Activated T-cell treated with anti-CD3 and anti-CD28 coated beads, Interleukin-2, amount 50 U/mL, for 48 hours (primary cell): ENCODE data around the gene DTNB.
"Not testable (repeated sequence)": the region's sequence is repeated elsewhere in the genome, so short reads cannot be mapped to it uniquely, and the experiment has no call there.

ENCODE experiments used
- DNase-seq, 2 experiments: peaks; one replicate each; pipeline ENCODE4 v3.0.0-alpha.2; 2020

Gene DTNB

DNA sequence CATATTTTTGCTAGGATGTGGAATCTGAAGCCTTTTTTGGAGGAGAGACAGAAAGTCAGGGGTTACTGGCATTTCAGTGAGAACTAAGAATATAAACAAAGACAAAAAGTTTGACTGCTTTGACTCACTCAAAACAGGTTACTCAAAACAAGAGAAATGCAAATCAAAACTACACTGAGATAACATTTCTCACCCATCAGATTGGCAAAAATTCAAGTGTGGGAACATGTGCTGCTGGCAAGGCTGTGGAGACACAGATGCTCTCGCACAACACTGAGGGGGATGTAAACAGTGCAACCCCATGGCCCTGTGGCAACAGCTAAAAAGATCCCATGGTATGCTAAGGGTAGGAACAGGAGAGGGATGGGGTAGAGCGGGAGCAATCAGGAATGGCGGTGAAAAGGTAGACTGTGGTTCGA lies 86.6 kb downstream of the DTNB start:
- DNase-seq: peak; percentile 50 to 51

DNA sequence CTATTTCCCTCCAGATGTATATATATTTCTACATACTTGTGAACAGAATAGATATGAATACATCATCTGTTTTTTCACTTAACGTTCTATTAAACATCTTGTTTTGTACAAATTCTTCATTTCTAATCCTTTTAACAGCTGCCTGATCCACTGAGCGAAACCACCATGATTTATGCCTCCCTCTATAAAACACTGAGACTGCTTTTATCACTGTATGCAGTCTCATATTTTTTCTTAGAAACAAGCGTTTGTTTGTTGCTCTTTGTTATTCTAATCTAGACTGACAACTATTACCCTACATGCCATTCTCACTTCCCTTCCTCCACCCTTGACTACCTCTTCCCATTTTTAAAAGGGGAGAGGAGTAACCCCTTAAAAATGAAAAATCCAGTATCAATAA lies 88.2 kb downstream of the DTNB start:
- no peak for DNase-seq

DNA sequence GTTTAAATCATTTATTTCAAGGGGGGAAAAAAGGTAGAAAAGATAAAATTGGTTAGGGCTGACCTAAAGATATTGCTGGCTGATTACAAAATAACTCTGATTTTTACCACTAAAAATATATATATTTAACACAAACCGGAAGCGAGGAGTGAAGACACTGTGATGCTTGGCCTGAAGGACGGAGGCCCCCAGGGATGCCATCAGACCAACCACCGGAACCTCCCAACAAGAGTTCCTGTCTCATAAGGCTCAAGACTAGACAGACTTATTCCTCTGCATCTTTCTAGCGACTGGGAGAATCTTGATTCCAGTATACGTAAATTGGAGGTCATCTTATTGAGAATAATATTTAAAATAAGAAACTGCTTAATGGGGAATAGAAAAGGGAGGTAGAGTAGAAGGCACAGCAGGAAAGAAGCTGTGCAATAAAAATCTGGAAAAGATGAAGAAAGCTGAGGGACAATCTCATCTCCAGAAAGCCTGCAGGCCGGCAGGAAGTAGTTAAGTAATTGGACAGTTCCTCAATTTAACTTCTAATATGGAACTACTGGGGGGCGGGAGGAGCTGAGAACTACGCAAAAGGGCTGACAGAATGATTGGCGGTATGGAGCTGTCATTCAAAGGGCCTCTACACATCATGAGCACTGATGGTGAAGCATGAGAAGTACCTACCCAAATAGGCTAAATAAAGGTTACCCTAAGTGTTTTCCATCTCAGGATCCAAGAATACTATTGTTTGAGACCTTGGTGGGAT lies 91.1 kb downstream of the DTNB start:
- DNase-seq: no peak

DNA sequence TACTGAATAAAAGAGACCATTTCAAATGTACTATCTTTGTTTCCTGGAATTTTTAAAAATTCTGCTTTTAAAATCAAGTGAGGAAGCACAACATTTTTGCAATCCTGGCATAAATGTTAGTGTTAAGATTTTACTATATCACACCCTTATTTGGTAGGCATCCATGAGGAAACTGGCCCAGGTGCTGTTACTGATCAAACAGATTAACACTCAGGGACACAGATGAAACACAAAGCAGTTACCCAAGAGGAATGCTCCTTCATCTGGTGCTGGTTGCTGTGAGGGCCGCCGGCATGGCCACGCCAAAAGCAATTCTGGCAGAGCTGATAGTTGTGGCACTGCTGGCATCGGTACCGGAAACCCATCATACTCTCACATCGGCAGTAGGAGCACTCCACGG lies 96.8 kb downstream of the DTNB start:
- DNase-seq: no peak

DNA sequence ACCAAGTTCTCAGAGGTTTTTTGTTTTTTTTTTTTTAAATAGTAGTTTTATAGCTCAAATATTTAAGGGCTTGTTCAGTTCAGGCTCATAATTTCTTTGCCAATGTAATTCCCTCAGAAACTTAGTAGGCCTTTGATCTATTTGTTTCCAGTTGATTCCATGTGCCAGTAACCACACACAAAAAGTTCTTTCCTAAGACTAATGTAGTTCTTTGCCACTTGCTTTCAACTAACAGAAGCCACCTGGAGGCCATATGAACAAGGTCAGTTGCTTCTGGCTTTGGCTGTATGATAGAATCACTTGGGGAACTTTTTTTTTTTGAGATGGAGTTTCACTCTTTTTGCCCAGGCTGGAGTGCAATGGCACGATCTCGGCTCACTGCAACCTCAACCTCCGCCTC lies 100.7 kb downstream of the DTNB start:
- DNase-seq: no peak

DNA sequence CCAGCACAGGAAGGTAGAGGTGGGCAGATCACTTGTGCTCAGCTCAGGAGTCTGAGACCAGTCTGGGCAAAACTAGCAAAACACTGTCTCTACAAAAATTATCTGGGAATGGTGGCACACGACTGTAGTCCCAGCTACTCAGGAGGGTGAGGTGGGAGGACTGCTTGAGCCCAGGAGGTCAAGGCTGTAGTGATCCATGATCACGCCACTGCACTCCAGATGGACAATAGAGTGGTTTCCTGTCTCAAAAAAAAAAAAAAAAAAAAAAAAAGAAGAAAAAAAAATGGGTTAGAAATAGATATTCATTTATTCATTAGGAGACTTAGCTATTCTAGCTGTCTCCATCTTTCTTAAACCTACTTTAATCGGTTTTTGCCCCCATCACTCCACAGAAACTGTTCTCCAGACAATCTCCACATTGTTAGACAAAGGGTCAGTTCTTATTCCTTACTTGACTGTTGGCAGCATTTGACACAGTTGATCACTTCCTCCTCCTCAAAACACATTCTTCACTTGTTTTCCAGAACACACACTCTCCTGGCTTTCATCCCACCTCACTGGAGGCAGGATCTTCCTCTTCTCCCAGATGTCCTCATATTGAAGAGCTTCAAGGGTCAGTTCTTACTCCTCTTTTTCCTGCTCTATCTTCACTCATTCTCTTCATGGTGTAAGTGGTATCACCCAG lies 103.1 kb downstream of the DTNB start:
- DNase-seq: no peak

DNA sequence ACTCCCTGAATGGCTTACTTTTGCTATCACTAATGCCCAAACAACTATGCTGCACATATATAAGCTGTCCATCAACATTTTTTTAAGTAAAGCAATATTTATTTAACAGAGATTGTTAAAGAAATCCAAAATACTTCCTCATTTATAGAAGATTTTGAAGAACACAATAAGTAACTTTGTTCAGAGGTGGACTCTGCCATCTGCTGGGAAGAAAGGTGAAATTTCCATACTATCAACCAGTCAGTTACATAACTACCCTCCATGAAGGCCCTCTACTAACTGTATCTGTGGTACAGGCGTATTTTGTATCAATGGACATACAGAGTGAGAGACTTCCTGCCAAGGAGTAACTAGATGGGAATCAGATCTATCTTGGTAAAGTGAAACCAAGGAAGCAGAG lies 106.0 kb downstream of the DTNB start:
- DNase-seq: no peak

DNA sequence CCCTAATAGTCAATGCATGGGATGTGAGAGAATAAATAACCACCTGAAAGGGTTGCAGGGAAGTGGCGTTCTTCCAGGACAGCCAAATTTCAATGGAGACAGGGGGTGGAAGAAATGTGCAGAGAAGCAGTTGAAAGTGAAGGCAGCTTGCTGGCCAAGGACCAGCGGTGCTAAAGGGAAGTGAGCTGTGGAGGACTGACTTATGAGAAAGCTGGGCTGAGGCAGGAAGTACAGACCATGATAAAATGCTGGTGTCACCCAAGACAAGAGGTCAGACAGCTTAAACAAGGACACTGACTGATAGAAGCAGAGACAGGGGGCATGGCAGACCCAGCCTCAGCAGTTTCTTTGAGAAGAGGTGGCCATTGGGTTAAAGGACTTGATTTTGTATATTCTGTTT lies 106.7 kb downstream of the DTNB start:
- no peak for DNase-seq

DNA sequence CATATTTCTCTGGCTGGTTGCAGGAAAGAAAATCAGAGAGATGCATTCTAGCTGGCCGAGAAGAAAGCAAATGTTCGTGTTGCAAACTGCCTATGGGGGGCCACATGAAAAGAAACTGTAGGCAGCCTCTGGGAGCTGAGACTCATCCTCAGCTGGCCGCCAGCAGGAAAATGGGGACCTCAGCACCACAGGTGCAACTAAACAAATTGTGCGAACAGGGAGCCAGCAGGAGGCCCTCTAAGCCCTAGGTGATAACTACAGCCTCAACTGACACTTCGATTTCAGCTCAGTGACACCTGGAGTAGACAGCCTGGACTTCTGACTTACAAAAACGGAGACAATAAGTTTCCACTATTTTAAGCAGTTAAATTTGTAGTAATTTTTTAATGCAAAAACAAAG lies 107.3 kb downstream of the DTNB start:
- no peak for DNase-seq

DNA sequence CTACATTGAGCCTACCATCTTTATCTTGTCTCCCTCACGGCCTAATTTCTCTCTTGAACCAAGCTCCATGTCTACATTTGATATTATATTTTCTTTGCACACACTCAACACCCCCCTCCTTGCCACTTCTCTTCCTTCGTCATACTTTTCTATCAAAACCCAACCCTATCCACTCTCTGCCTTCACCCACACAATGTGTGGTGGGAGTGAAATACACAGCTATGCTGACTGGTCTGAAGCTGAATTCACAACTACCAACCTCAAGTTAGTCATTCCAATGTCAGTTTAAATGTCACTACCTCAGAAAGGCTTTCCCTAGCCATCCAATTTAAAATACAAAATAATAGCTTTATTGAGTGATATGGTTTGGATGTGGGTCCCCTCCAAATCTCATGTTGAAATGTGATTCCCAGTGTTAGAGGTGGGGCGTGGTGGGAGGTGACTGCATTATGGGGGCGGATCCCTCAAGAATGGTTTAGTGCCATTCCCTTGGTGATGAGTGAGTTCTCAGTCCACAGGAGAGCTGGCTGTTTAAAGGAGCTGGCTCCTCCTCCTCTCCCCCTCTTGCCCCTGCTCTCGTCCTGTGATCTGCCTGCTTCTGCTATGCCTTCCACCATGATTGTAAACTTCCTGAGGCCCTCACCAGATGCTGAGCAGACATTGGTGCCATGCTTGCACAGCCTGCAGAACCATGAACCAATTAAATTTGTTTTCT lies 112.1 kb downstream of the DTNB start:
- DNase-seq: peak; percentile 53 to 64

DNA sequence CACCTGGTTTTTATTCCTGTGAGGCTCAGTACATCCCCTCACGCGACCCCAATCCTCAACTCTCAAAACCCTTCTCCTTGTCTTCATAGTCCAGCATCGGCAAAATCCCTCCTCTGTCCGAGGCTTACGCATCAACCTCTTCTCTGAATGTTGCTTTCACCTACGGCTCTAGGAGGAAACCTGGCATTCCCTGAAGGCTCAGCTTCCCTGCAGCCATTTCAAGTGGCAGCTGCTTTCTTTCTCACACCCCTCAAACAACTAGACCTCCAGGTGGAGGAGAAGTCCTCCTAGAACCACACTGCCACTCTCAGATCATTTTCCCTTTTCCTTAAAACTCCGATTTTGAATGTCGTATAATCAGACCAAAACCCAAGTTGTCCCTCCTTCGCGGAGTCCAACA lies 114.2 kb downstream of the DTNB start:
- no peak for DNase-seq

DNA sequence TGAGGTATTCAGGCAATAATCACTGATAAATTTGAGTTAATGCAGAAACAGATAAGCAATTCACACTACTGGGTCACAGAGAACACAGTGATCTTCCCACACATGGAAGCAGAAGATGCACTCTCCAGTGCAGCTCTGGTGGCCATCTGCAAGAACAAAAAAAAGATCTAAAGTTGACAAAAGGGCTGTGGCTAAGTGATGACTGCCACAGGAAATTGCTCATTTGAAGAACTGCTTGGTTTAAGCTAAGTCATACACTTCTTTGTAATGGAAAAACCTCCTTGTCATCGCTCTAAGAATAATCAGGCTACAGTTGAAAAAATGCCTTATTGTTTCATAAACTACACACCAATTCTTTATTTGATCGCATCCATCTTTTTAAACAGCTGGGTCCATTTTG lies 115.1 kb downstream of the DTNB start:
- peak; percentile 38 to 52 for DNase-seq

DNA sequence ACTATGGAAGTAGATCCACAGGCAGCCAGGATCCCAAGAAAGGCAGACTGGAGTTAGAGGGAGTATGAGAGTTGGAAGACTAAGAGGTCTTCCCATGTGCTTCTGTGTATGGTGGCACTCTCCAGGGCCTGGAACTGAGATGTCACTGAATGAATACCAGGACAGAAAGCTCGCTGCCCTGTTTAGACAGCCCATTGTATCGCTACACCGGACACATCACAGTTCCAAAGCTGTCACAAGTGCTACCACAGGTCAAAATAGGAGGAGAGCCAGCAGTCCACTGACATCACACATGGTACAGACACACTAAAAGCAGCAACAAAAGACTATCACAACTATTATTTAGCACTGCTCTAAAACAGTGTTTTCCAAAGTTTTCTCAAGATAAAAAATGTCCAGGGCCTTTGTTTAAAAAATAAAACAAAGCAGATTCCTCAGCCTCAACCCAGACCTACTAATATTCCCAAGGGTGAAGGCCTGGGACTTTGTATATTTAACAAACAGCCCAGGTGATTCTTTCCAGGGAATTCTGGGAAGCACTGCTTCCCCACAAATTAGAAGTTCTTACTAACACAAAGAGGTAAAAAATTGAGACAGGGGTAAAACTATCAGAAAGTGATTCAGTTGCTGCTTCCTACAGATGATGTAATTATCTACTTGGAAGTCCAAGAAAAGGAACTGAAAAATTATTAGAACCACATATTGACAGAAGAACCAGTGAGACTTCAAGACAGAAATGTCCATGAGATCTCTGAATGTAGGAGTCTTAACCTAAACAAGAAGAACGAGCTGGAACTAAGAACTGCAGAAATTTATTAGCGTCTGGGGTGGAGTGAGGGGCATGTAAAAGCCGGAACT lies 116.0 kb downstream of the DTNB start:
- no peak for DNase-seq

DNA sequence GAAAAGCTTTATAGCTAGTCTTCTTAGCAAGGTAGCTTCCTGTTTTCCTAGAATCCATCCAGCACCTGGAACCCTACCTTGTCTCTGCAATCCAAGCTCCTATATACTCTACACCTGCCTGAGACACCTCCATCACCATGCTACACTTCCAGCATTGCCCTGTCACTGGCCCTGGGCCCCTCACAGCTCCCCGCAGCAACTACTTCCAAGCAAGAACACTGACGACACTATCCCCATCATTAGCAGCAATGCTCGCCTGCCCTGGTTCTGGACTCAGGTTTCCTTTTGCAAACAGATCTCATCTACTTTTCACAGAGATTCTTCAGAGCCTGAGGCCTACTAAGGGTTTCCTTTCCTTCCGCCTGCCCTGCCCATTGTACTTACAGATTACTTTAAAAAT lies 121.1 kb downstream of the DTNB start:
- DNase-seq: no peak

DNA sequence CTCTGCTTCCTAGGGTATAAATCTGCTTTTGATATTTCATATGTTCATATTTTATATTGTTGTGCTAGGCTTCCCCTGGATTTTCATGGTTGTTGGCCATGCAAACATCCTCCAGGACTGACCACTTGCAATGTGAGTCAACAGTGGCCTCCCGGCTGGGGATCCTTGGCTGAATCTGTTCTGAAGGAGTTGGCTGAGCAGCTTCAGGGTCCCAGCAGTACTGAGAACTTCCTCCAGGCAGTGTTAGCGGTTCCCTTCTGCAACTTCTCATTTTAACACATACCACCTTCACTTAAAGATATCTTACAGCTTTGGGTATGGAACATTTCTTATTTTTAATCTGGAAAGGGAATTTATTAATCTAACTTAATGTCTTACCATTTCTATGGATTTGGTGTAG lies 122.1 kb downstream of the DTNB start:
- DNase-seq: no peak

DNA sequence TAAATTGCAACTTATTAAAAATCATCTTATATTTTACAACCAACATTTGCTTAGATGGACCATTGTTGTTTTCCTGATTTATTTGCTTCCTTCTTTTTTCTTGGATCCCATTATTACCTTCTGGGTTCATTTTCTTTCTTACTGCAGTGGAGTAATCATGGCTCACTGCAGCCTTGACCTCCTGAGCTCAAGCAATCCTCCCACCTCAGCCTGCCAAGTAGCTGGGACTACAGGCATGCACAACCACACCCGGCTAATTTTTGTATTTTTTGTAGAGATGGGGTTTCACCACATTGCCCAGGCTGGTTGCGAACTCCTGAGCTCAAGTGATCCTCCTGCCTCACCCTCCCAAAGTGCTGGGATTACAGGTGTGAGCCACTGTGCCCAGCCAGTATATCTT lies 123.8 kb downstream of the DTNB start:
- not testable (repeated sequence) for DNase-seq

DNA sequence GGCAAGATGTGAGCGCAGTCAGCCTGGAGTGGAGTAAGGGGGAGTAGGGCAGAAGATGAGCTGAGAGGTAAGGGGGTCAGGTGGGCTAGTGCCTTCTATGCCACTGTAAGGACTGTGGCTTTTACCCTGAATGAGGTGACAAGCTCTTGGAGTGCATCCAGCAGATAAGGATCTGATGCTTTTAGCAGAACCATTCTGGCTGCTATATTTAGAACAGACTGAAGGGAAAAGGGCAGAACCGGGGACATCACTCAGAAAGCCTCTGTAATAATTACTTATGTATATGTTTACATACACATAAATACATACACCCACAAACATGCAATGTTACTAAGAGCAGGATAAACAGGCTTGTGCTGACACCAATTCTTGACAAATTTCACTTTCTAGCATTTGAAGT lies 124.8 kb downstream of the DTNB start:
- no peak for DNase-seq

DNA sequence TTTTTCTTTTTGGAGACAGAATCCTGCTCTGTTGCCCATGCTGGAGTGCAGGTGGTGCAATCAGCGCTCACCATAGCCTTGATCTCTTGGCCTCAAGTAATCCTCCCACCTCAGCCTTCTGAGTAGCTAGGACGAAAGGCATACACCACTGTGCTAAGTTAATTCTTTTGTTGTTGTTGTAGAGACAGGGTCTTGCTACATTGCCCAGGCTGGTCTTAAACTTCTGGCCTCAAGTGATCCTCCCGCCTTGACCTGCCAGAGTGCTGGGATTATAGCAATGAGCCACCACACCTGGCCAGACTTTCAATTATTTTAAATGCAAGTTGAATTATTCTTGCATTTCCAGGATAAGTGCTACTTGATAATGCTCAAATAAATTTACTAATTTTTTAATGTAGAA lies 126.5 kb downstream of the DTNB start:
- no peak for DNase-seq

DNA sequence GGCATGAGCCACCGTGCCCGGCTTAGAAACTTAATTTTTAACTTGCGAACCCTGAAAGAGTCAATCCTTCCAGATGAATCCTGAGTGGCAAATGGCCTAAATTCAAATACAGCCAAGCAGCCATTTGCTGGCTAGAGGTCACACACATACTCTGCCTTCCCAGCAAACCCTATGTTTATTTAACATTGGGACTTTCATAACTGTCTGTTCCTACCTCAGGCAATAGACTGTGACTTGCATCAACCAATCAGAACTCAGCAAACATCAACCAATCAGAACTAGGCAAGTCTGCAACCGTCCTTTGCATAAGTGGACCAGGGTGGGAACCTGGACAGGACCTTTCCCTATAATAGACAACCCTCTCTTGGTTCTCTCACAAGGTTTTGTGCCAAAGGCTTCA lies 127.5 kb downstream of the DTNB start:
- no peak for DNase-seq

DNA sequence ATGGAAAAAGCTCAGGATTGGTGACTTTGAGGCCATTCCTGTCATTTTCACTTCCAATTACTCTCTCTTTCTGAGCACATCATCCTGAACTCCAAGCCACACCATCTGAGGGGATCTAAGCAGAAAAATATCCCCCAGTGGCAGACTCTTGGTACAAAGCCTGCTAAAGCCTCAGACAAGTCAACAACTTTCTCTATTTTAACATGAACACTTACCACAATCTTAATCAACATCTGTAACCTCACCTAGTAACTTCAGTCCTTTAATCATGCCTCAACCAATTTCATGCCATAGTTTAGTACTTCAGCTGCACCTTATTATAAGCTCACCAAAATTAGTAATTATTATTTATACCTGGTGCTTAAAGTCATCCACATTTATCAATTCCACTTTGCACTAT lies 128.9 kb downstream of the DTNB start:
- DNase-seq: no peak

DNA sequence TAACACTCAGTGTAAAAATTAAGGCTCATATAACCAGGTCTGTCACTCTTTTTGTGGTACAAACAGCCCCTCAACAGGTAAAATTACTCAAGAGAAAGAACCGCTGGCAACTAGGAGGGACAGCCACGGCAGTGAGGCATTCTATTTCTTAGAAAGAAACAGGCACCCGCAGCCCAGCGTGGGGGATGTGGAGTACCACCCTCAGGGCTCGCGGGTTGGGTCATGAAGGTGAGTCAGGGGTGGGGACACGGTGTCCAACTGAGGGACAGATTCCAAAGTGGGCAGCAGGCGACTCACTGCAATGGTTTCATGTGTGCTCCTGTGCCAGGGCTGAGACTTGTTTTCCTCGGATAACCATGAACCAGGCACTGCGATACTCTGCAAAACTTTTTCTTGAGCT lies 129.4 kb downstream of the DTNB start:
- DNase-seq: peak; percentile 40 to 45

DNA sequence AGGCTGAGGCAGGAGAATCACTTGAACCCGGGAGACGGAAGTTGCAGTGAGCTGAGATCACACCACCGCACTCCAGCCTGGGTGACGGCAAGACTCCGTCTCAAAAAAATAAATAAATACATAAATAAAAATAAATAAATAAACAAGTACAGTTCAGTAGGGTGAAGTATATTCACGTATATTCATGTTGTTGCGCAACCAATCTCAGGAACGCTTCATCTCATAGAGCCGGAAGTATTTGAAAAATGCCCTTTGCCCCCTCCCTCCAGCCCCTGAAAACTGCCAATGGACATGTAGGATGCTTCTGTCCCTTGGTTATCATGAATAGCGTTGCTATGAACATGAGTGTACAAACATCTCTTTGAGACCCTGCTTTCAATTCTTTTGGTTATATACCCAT lies 132.0 kb downstream of the DTNB start:
- no peak for DNase-seq

DNA sequence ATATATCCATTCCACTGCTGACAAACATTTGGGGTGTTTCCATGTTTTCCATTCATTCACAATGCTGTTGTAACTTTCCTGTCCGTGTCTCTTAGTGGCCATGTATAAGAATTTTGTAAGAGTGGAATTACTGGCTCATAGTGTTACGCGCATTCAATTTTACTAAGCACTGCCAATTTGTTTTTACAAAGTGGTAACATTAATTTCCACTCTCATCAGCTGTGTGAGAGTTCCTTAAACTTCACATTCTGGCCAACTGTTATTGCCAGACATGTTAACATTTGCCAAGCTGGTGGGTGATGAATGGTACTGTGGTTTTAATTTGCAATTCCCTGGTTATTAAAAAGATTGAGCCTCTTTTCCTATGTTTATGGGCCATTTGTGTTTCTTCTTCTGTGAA lies 134.2 kb downstream of the DTNB start:
- no peak for DNase-seq
